ENCODE data around the gene LMOD3. TPM values are rescaled to one million over a fixed set of nuclear protein-coding genes. Genes with fewer than 3 reads are reported as not detected.

LMOD3 gene
- total RNA-seq, 2 experiments from 2014 or later, result not detected

DNA sequence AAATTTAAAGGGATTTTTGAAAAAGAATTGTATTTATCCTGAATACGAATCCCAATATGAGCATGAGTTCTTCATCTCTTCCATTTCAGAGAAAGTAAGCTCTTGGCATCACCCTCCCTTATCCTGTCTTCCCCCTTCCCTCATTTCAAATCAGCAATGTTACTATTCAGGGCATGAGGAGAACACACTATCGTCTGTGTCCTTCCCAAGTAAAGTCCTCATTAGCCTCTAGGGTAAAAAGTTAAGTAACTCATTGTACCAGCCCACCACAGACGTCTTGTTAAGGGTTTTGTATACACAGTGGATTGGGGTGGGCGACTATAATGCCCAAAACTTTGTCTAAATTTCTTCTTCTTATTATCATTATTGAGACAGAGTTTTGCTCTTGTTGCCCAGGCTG, 22.8 kb downstream of the LMOD3 start:
- ChIA-PET CTCF (no interaction called here), POLR2A (interaction anchor here (0.9 to 1.1 kb wide), 2 partner anchors 8 to 31 kb away, joined by 3 read pairs; no protein-coding TSS in a partner anchor)

DNA sequence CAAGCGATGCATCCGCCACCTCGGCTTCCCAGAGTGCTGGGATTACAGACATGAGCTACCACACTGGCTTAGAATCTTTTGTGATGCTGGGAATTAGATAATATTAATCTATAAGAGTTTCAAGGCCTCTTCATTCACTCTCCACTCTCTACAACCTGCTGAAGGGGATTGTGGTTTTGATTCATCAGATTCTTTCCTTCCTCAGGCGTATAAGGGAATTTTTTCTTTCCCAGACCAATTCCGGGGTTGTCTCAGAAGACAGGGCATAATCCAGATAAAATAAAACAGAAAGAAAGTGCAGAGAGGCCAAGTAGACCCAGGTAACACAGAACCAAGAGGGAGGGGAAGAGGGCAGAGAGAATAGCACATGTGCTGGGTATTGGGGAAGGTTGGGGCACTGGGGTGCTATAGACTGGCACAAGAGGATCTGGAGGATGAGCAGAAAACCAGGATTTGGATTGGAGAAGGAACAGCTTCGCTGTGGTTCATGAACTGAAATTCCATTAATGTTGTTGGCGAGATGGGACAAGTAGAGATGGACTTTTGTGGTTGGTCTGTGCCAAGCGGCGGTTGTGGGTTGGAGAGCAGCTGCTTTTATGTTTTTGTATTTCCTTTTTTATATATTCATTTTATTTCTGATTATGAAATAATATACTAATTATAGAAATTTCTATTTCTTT, 24.8 kb downstream of the LMOD3 start:
- ChIA-PET CTCF (interaction anchor here (0.7 kb wide), 1 partner anchor 182 kb away, joined by 3 read pairs; no protein-coding TSS in a partner anchor), POLR2A (no interaction called here)

DNA sequence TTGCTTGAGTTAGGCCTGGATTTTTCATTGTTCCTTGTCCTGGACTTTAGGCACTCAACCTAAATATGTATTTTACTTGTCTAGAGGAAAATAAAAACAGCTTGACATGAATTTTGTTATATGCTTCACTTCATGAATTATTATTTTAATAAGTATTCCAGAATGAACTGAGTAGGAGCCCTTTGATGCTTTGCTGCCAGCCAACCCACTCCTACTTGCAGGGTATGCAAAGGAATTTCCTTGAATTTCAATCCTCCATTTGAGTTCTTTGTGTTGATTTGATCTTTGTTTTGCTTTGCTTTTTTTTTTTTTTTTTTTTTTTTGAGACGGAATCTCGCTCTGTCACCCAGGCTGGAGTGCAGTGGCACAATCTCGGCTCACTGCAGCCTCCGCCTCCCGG, 26.1 kb downstream of the LMOD3 start:
- ChIA-PET POLR2A (interaction anchor here (1.4 kb wide), 1 partner anchor 12 kb away, joined by 3 read pairs; the partner anchor contains the start of gene ARL6IP5), CTCF (interaction anchor here (0.7 kb wide), 1 partner anchor 10 kb away, joined by 3 read pairs; no protein-coding TSS in a partner anchor)

GRCh38 chr3:69095636-69096035, 26.8 kb downstream of the LMOD3 start:
- CTCF ChIA-PET, result interaction anchor here (0.7 kb wide), 1 partner anchor 11 kb away, joined by 3 read pairs; no protein-coding TSS in a partner anchor
- POLR2A ChIA-PET, result interaction anchor here (1.4 kb wide), 1 partner anchor 11 kb away, joined by 3 read pairs; the partner anchor contains the start of gene ARL6IP5

DNA sequence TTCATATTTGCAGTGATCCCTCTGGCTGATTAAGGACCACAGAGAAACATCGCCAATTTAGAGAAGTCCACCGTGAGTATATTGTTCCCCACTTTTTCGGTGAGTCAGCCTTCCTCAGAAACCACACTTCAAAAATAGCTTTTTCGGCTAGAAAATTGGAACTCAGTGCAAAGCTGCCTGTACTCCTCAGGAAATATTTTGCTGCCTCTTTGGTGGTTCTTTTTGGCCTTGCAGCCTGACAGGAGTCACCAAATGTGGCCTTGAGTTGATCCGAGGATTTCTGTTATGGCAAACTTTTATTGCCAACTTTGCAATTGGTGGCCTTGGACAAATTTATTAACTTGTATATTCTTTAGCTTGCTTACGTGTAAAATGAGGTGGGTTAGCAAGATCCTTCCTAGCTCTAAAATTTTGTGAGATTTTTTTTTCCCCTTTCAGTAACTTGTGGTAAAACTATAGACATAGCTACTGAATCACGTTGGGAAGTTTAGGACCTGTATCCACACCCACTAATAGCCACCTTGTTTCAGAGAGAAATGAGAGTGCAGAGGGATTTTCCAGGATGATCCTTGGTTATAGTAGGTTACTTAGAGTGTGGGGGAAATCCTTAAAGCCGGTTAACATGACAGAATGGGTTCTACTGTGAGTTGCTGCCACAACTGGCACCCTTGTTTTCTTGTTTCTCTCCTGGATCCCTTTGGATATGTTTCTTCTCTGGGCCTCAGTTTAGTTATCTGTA, 27.8 kb downstream of the LMOD3 start:
- POLR2A ChIA-PET, result interaction anchor here (0.9 to 1.8 kb wide), 5 partner anchors 9 to 81 kb away, joined by 3 to 8 read pairs (median 5); partner anchors contain the start of genes ARL6IP5 and EOGT
- CTCF ChIA-PET, result interaction anchor here (0.6 to 0.9 kb wide), 2 partner anchors 12 to 1886 kb away, joined by 3 read pairs; no protein-coding TSS in a partner anchor

DNA sequence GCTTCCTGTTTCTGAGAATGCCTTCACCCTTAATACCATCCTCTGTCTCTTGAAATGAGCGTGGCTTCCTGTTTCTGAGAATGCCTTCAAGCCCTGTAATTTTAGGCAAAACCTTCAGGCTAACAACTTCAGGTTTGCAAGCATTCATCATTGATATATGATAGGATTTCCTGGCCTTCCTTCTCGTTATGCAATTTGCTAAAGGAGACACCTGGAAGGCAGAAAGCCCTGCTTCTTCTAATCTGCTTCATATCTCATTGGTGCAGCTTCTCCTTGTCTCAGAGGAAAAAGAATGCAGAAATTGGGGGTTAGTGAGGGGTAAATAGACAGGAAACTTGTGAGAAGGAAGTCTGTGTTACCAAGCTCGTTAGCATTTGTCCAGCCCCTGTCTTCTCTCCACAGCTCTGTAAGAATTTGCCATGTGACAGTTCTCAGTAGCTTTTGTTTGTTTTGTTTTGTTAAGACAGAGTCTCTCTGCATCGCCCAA, 30.3 kb downstream of the LMOD3 start:
- ChIA-PET POLR2A (interaction anchor here (0.6 to 1.3 kb wide), 6 partner anchors 7 to 107 kb away, joined by 3 to 6 read pairs (median 3); no protein-coding TSS in a partner anchor), CTCF (interaction anchor here (0.8 to 1.0 kb wide), 2 partner anchors 9 to 87 kb away, joined by 3 to 9 read pairs; no protein-coding TSS in a partner anchor)

- ChIA-PET CTCF (interaction anchor here (0.8 to 1.0 kb wide), 3 partner anchors 9 to 87 kb away, joined by 3 to 9 read pairs (median 4); no protein-coding TSS in a partner anchor), POLR2A (interaction anchor here (0.5 to 1.3 kb wide), 9 partner anchors 8 to 120 kb away, joined by 3 to 6 read pairs (median 4); partner anchors contain the start of gene EOGT)
These were observed 30.9 kb downstream of the LMOD3 start for GRCh38 chr3:69091389-69092029.

- ChIA-PET POLR2A (interaction anchor here (0.6 to 0.7 kb wide), 2 partner anchors 79 to 1435 kb away, joined by 4 to 6 read pairs; partner anchors contain the start of gene SUCLG2), CTCF (interaction anchor here (0.8 kb wide), 1 partner anchor 38 kb away, joined by 3 read pairs; no protein-coding TSS in a partner anchor)
These were observed 32.4 kb downstream of the LMOD3 start for GRCh38 chr3:69090021-69090420.

GRCh38 chr3:69088063-69088462, 34.3 kb downstream of the LMOD3 start:
- POLR2A ChIA-PET, result interaction anchor here (2.0 kb wide), 1 partner anchor 37 kb away, joined by 4 read pairs; the partner anchor contains the start of gene TMF1
- CTCF ChIA-PET, result interaction anchor here (1.2 kb wide), 1 partner anchor 115 kb away, joined by 4 read pairs; no protein-coding TSS in a partner anchor

DNA sequence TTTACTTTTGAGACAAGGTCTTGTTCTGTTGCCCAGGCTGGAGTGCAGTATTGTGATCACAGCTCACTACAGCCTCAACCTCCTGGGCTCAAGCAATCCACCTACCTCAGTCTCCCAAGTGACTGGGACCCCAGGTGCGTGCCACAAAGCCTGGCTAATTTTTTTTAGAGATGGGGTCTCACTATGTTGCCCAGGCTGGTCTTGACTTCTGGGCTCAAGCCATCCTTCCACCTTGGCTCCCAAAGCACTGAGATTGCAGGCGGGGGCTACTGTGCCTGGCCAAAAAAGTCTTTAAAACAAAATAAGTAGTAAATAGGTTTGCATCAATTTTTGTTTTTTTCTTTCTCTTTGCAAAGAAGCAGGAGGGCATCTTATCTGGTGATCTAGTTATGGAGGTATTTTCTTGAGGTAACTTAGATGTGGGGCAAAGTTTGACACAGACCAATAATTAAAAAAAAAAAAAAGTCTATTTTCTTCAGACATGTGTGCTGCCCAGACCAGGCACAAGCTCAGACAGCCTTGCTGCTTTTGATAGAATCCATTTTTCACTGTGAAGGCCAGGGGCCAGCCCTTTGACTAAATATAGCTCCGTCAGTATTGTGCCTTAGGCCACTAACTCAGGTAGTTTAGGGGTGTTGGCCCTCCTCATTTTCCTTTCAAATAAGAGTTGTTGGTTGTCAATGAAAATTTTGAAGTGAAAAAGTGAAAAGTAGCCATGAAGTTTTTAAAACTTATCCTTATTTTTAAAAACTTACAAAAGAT, 35.2 kb downstream of the LMOD3 start:
- CTCF ChIA-PET, result interaction anchor here (0.6 kb wide), 1 partner anchor 219 kb away, joined by 3 read pairs; no protein-coding TSS in a partner anchor

GRCh38 chr3:69085833-69086722, 36.3 kb downstream of the LMOD3 start:
- POLR2A ChIA-PET, result interaction anchor here (0.7 to 1.6 kb wide), 8 partner anchors 9 to 1432 kb away, joined by 3 to 9 read pairs (median 6); partner anchors contain the start of genes EOGT, SUCLG2 and TMF1
- CTCF ChIA-PET, result interaction anchor here (0.5 to 1.0 kb wide), 2 partner anchors 34 to 75 kb away, joined by 4 read pairs; partner anchors contain the start of gene TMF1

More for the DNA sequence above, 35.2 kb downstream of the LMOD3 start:
- POLR2A ChIA-PET, result interaction anchor here (0.6 to 2.0 kb wide), 4 partner anchors 35 to 73 kb away, joined by 4 to 9 read pairs (median 6); partner anchors contain the start of genes EOGT and TMF1

DNA sequence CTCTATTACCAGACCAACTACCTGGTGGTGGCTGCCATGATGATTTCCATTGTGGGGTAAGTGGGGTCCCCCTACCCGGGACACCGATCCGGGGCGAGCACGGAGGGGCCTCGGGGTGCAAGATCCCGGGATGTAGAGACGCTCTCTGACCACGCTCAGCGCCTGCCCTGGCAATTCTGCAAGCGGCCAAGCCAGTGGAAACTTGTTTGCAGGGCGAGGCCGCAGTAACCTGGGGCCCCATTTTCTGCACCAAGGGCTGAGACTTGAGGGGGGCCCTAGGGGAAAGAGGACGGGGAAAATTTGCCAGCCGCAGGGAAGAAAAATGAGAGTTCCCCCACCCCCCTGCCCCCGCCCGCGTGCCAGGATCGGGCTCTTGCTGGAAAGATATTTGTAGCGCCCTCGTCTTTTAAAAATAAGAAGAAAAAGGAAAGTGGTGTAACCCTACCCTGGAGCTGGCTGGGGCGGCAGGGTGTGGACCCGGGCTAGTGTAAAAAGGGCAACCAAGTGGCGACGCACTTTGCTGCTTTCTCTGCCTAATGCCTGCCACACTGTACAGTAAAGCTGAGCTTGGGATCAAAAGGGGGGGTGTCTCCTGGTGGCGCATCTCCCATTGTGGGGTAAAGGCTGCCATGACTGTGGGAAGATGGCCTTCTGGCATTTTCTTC, 37.1 kb downstream of the LMOD3 start:
- CTCF ChIA-PET, result interaction anchor here (1.0 kb wide), 1 partner anchor 33 kb away, joined by 4 read pairs; the partner anchor contains the start of gene TMF1

DNA sequence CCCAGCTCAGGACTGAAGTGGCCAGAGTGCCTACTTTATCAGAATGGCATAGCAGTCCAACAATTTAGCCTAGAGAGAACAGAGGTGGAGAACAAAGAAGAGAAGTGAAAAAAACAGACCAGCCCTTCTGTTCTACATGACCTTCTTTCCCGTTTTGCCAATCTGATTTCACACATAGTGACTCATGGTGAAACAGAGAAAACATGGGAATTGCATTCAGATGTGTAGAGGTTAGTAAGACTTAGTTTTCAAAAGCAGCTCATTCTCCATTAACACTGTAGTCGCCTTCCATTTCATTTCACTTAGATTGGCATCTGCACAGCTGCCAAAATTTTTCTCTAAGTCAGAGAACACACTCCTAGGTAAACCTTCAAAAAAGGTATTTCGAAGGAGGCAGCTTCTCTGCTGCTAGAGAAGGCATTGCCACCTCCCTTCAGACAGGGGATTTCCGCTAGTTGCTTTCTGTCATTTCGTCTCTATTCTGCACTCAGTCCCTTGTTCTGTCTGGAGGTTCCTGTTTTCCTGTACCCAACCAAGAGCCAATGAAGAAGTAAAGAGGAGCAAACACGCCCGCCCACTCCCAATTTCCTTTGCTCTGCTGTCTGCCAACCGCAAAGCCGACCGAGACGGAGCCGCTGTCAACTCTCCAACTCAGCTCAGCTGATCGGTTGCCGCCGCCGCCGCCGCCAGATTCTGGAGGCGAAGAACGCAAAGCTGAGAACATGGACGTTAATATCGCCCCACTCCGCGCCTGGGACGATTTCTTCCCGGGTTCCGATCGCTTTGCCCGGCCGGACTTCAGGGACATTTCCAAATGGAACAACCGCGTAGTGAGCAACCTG, 37.8 kb downstream of the LMOD3 start, which contains the start of gene ARL6IP5:
ARL6IP5 (plus strand) TSS at position 612 of the 842 bp plus-strand sequence; CDS start at position 723, 111 bp downstream.
- ChIA-PET POLR2A (interaction anchor here (0.6 to 1.5 kb wide), 7 partner anchors 10 to 115 kb away, joined by 3 to 9 read pairs (median 5); partner anchors contain the start of gene EOGT), CTCF (interaction anchor here (1.0 to 1.2 kb wide), 2 partner anchors 21 to 34 kb away, joined by 3 to 6 read pairs; no protein-coding TSS in a partner anchor)

More for the DNA sequence above, 37.1 kb downstream of the LMOD3 start:
- POLR2A ChIA-PET, result interaction anchor here (0.7 to 1.6 kb wide), 6 partner anchors 9 to 33 kb away, joined by 5 to 9 read pairs (median 6); partner anchors contain the start of gene TMF1

- CTCF ChIA-PET, result interaction anchor here (1.5 kb wide), 1 partner anchor 70 kb away, joined by 4 read pairs; no protein-coding TSS in a partner anchor
- POLR2A ChIA-PET, result interaction anchor here (0.6 to 1.4 kb wide), 7 partner anchors 9 to 1899 kb away, joined by 3 to 8 read pairs (median 5); partner anchors contain the start of gene EOGT
These were observed 39.6 kb downstream of the LMOD3 start for GRCh38 chr3:69082805-69083204.
